K562 (cell line): ENCODE measurements around the gene ZFP57. TPM values are rescaled to one million over a fixed set of nuclear protein-coding genes. Genes with fewer than 3 reads are reported as not detected.

Experiments
- ATF4 ChIP-seq: fragments of 450-650 bp; formaldehyde crosslinking; IDR thresholded peaks from 2 replicates; pipeline ENCODE4 v1.4.0; 2022; ENCODE audit warnings: mild to moderate bottlenecking, moderate library complexity
- COPS2 ChIP-seq: fragments of 450-650 bp; conservative IDR thresholded peaks from 2 replicates; pipeline ENCODE4 v1.6.1; 2016; ENCODE audit warnings: mild to moderate bottlenecking, moderate library complexity
- FOXJ3 ChIP-seq: sonication (generic); formaldehyde crosslinking; IDR thresholded peaks from 2 replicates; pipeline ENCODE4 v1.4.0; 2020; ENCODE audit warnings: mild to moderate bottlenecking, missing genetic modification reagents
- HDAC2 ChIP-seq: fragments of 450-650 bp; IDR thresholded peaks from 2 replicates; pipeline ENCODE4 v1.6.1; 2016; ENCODE audit warnings: mild to moderate bottlenecking
- HNRNPH1 ChIP-seq: fragments of 200-400 bp; formaldehyde crosslinking; optimal IDR thresholded peaks from 2 replicates; pipeline ENCODE3; 2017; ENCODE audit warnings: low read depth, mild to moderate bottlenecking, low read length, moderate library complexity
- JUND ChIP-seq, 2 experiments: IDR thresholded peaks; 2 replicates in 1 of 2; 3 replicates in 1 of 2; pipeline ENCODE4 v1.6.1; 2011; ENCODE audit warnings: borderline replicate concordance in 2 of 2, low read depth in 2 of 2, low read length in 2 of 2, improper control_type of control experiment in 1 of 2, missing biosample characterization in 1 of 2, missing genetic modification characterization in 1 of 2, missing genetic modification reagents in 1 of 2
- MTA2 ChIP-seq: fragments of 450-650 bp; IDR thresholded peaks from 2 replicates; pipeline ENCODE4 v1.6.1; 2016; ENCODE audit warnings: low read depth
- NFRKB ChIP-seq: fragments of 450-650 bp; IDR thresholded peaks from 2 replicates; pipeline ENCODE4 v1.6.1; 2016; ENCODE audit warnings: low read depth
- NR3C1 ChIP-seq: sonication (generic); formaldehyde crosslinking; IDR thresholded peaks from 2 replicates; pipeline ENCODE4 v1.8.1; 2022; ENCODE audit warnings: missing genetic modification reagents
- RBM22 ChIP-seq: fragments of 200-400 bp; formaldehyde crosslinking; IDR thresholded peaks from 2 replicates; pipeline ENCODE4 v1.6.1; 2018; ENCODE audit warnings: low read length, low read depth; ENCODE audit not compliant: poor library complexity, severe bottlenecking
- RCOR1 ChIP-seq, 2 experiments: IDR thresholded peaks; 2 replicates each; pipeline ENCODE4 v1.6.1; 2012; ENCODE audit warnings: low read depth in 2 of 2, low read length in 2 of 2, borderline replicate concordance in 1 of 2, improper control_type of control experiment in 1 of 2
- RFX5 ChIP-seq: IDR thresholded peaks from 2 replicates; pipeline ENCODE4 v1.6.1; 2011; ENCODE audit warnings: low read depth, mild to moderate bottlenecking, improper control_type of control experiment, low read length
- TRIM28 ChIP-seq: fragments of 450-650 bp; IDR thresholded peaks from 2 replicates; pipeline ENCODE4 v1.6.1; 2017
- ZBTB17 ChIP-seq: fragments of 450-650 bp; formaldehyde crosslinking; IDR thresholded peaks from 2 replicates; pipeline ENCODE4 v1.4.0; 2020; ENCODE audit warnings: mild to moderate bottlenecking
- ZBTB40 ChIP-seq, 2 experiments: fragments of 450-650 bp in 1 of 2; sonication (generic) in 1 of 2; formaldehyde crosslinking in 1 of 2; IDR thresholded peaks; 2 replicates each; pipeline versions ENCODE4 v1.7.1 to v1.9.0; 2016 to 2022; ENCODE audit warnings: inconsistent platforms in 1 of 2, mild to moderate bottlenecking in 1 of 2, missing genetic modification reagents in 1 of 2
- ZFX ChIP-seq: sonication (generic); formaldehyde crosslinking; IDR thresholded peaks from 2 replicates; pipeline ENCODE4 v1.8.0; 2022; ENCODE audit warnings: mild to moderate bottlenecking, missing genetic modification reagents, moderate library complexity
- polyA plus RNA-seq, 8 experiments: library from polyadenylated mRNA; depleted of rRNA in 4 of 8; stranded (reverse) in 5 of 8; unstranded in 3 of 8; fragments of >200 nt; fragmentation: Nextera tagmentation in 2 of 8; fragmentation: Illumina TruSeq in 1 of 8; extraction: Ambion mirVana in 2 of 8; extraction: Trizol in 1 of 8; gene quantifications; 2 replicates each; pipeline versions ENCODE4 v1.2.1 to v1.2.3, GENCODE V29; 2011 to 2014; ENCODE audit warnings: inconsistent platforms in 1 of 8, missing spikeins in 1 of 8
- total RNA-seq, 7 experiments: library from RNA; depleted of rRNA in 6 of 7; stranded (reverse); fragments of >200 nt in 6 of 7; fragmentation: Illumina TruSeq in 2 of 7; extraction: Trizol in 2 of 7; gene quantifications; 2 replicates each; pipeline versions ENCODE4 v1.2.1 to v1.2.3, GENCODE V29; 2011 to 2021; ENCODE audit warnings: low replicate concordance in 1 of 7
- TF ChIP-seq, protein P1 (sequence below): fragments of 450-650 bp; IDR thresholded peaks from 2 replicates; pipeline ENCODE4 v1.6.1; 2016; ENCODE audit warnings: low read depth, mild to moderate bottlenecking, moderate library complexity

The ZFP57 gene
- total and polyA plus RNA-seq, 9 of the 15 experiments (the other 6 are each of a cell fraction or from before 2014, with no cell fraction given), result 0.04 to 0.28 (median 0.13) TPM

- TF ChIP-seq ZBTB40 (IDR thresholded peaks at IDR 0.05) (0 out of 2 replicates have a peak, but pooled peaks have one; percentile 13), ZBTB40 (CRISPR knock-in tag; IDR thresholded peaks at IDR 0.05) (no peak), FOXJ3 (CRISPR knock-in tag) (no peak), TRIM28 (no peak), ZFX (CRISPR knock-in tag) (no peak), RCOR1 (IDR thresholded peaks at IDR 0.05; ENCODE audit: borderline replicate concordance in 1 of 2, low read depth in 2 of 2, low read length in 2 of 2) (no peak), ATF4 (CRISPR knock-in tag) (no peak), HDAC2 (0 out of 2 replicates have a peak, but pooled peaks have one; percentile 19), COPS2 (no peak), JUND (IDR thresholded peaks at IDR 0.05; ENCODE audit: borderline replicate concordance, low read depth, low read length) (no peak), JUND (tag; IDR thresholded peaks at IDR 0.05; ENCODE audit: borderline replicate concordance, low read depth, low read length) (peak; percentile 17; the same call in 1 of the 3 replicates), NFRKB (0 out of 2 replicates have a peak, but pooled peaks have one; percentile 39), RFX5 (no peak), NR3C1 (CRISPR knock-in tag) (no peak), ZBTB17 (CRISPR knock-in tag) (no peak), RBM22 (no peak), MTA2 (no peak), HNRNPH1 (no peak)
- TF ChIP-seq, protein P1, sequence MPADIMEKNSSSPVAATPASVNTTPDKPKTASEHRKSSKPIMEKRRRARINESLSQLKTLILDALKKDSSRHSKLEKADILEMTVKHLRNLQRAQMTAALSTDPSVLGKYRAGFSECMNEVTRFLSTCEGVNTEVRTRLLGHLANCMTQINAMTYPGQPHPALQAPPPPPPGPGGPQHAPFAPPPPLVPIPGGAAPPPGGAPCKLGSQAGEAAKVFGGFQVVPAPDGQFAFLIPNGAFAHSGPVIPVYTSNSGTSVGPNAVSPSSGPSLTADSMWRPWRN, result no peak
Observed at GRCh38 chr6:29641430-29642148, 39.4 kb downstream of the ZFP57 start (continued).
